PFSK-1 (cell line): ENCODE results near the gene JMJD7.

Experiments used
- FOXP2 ChIP-seq: optimal IDR thresholded peaks from 2 replicates; pipeline ENCODE3; 2011; ENCODE audit warnings: borderline replicate concordance, control low read depth, inconsistent platforms; ENCODE audit not compliant: insufficient read depth; ENCODE audit errors: extremely low read length, extremely low read depth
- POLR2AphosphoS5 ChIP-seq: IDR thresholded peaks from 2 replicates; pipeline ENCODE4 v1.6.1; 2012; ENCODE audit warnings: low read depth, mild to moderate bottlenecking, control low read depth, low read length, moderate library complexity
- REST ChIP-seq, 2 experiments: IDR thresholded peaks; 2 replicates each; pipeline versions ENCODE4 v1.6.1 to v1.8.0; 2011 to 2012; ENCODE audit warnings: low read depth in 2 of 2, low read length in 2 of 2, control low read depth in 1 of 2, inconsistent platforms in 1 of 2, mild to moderate bottlenecking in 1 of 2, moderate library complexity in 1 of 2; ENCODE audit not compliant: insufficient read depth in 1 of 2
- SIN3A ChIP-seq: IDR thresholded peaks from 2 replicates; pipeline ENCODE4 v1.6.1; 2012; ENCODE audit warnings: mild to moderate bottlenecking, low read length, moderate library complexity, borderline replicate concordance; ENCODE audit not compliant: insufficient read depth
- TAF1 ChIP-seq: IDR thresholded peaks from 2 replicates; pipeline ENCODE4 v1.6.1; 2012; ENCODE audit warnings: low read length, control low read depth, borderline replicate concordance; ENCODE audit not compliant: insufficient read depth

The JMJD7 gene

GRCh38 chr15:41834096-41834495 is 6.2 kb downstream of the JMJD7 start:
- TF ChIP-seq FOXP2 (no peak), SIN3A (no peak), REST (IDR thresholded peaks at IDR 0.05; ENCODE audit: insufficient read depth in 1 of 2, low read depth in 2 of 2, low read length in 2 of 2) (no peak), POLR2AphosphoS5 (no peak), TAF1 (no peak)

DNA sequence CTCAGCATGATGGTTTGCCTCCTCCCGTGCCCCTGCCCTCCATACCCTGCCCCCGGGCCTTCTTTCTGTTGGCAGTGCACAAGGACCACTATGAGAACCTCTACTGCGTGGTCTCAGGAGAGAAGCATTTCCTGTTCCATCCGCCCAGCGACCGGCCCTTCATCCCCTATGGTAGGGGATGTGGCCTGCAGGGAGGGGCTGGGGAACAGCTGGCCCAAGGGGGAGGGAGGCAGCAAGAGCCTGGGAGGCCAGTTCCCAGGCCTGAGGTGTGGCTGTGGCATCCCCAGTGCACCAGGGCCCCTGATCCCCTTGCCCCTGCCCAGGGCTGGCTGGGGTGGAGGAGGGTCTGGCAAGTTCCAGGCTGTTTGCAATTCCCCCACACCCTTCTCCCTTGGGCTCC is 8.2 kb downstream of the JMJD7 start:
- TF ChIP-seq REST (IDR thresholded peaks at IDR 0.05; ENCODE audit: insufficient read depth in 1 of 2, low read depth in 2 of 2, low read length in 2 of 2) = no peak
- no peak for TF ChIP-seq TAF1
- no peak for TF ChIP-seq POLR2AphosphoS5
- no peak for TF ChIP-seq FOXP2
- no peak for TF ChIP-seq SIN3A

GRCh38 chr15:41836713-41837454 is 9.0 kb downstream of the JMJD7 start:
- no peak for TF ChIP-seq TAF1
- TF ChIP-seq SIN3A = no peak
- TF ChIP-seq REST (IDR thresholded peaks at IDR 0.05; ENCODE audit: insufficient read depth in 1 of 2, low read depth in 2 of 2, low read length in 2 of 2) = no peak
- no peak for TF ChIP-seq FOXP2
- TF ChIP-seq POLR2AphosphoS5 = no peak

DNA sequence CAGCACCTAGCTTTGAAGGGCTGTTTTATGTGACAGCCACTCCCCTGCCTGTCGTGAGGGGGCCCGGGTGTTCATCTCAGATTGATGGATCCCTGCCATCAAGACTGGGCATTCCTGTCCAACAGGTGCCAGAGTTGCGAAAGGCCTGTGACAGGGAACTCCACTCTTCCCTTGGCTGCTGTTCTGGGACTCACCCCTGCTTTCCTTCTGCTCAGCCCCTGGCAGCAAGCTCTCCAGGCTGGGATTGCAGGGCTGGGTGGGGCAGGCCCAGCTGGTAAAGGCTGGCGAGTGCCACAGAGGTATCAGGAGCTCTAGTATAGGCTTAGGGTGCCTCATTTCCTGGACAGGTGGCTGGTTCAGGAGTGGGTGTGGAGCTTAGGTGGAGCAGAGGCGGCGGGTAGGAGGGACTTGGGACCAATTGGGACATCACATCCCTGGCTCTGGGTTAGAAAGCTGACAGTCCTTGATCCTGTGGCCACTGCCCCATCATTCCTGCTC is 10.6 kb downstream of the JMJD7 start, which contains the start of gene PLA2G4B:
TSS of gene PLA2G4B (plus strand) at position 448 of the 498 bp plus-strand sequence. CDS start 67 bp downstream, outside the sequence.
- TF ChIP-seq POLR2AphosphoS5 = no peak
- no peak for TF ChIP-seq REST (IDR thresholded peaks at IDR 0.05; ENCODE audit: insufficient read depth in 1 of 2, low read depth in 2 of 2, low read length in 2 of 2)
- TF ChIP-seq TAF1 = no peak
- no peak for TF ChIP-seq FOXP2
- TF ChIP-seq SIN3A = no peak
